K562 (cell line): ENCODE results near the gene ST14.

Experiments used
- BDP1 ChIP-seq: IDR thresholded peaks from 3 replicates; pipeline ENCODE4 v1.6.1; 2011; ENCODE audit not compliant: insufficient read length, insufficient read depth
- GTF2F1 ChIP-seq: IDR thresholded peaks from 2 replicates; pipeline ENCODE4 v1.6.1; 2011; ENCODE audit warnings: low read depth, low read length, improper control_type of control experiment
- MEIS2 ChIP-seq: fragments of 450-650 bp; IDR thresholded peaks from 2 replicates; pipeline ENCODE4 v1.6.1; 2014; ENCODE audit warnings: mild to moderate bottlenecking; ENCODE audit not compliant: partially characterized antibody
- SIX5 ChIP-seq, 2 experiments: IDR thresholded peaks; 2 replicates each; pipeline ENCODE4 v1.6.1; 2011; ENCODE audit warnings: low read length in 2 of 2, borderline replicate concordance in 1 of 2, low read depth in 1 of 2, mild to moderate bottlenecking in 1 of 2, moderate library complexity in 1 of 2; ENCODE audit not compliant: insufficient read depth in 1 of 2

DNA sequence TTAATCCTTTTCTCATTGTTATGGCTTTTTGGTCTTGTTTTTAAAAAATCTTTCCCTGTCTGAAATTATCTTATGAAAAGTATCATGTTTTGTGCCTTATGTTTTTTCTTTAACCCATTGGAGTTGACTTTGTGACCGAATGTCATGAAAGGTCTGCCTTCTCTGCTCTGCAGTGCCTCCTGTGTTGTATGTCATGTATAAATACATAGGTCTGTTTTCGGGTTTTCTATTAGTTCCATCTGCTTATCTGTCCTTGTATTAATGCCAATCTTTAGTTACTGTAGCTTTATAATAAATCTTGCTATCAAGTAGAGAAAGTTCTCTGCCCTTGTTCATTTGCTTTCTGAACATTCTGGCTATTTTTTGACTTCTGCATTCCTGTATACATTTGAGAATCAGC is 82.1 kb downstream of the ST14 start:
- TF ChIP-seq MEIS2 (no peak), GTF2F1 (no peak), BDP1 (no peak), SIX5 (IDR thresholded peaks at IDR 0.05; ENCODE audit: borderline replicate concordance in 1 of 2, insufficient read depth in 1 of 2, low read depth in 1 of 2, low read length in 2 of 2) (no peak)
